Activated CD4-positive, alpha-beta T cell treated with anti-CD3 and anti-CD28 coated beads for 36 hours (primary cell): ENCODE results near the gene RXFP2. TPM values are rescaled to one million over a fixed set of nuclear protein-coding genes. Genes with fewer than 3 reads are reported as not detected.

Experiments
- ATAC-seq: fragments of 200-7000 bp; cut with Tn5 transposase; one replicate; pipeline ENCODE4 v1.10.0; 2021; ENCODE audit warnings: mild to moderate bottlenecking, moderate library complexity
- CTCF ChIA-PET: fragments of 350-600 bp; sonication (Branson Sonifier 250); formaldehyde crosslinking; loops from one replicate; lab custom pipeline; 2021; ENCODE audit warnings: antibody characterized with exemption; lab: Charles Lee
- POLR2A ChIA-PET: fragments of 350-600 bp; sonication (Branson Sonifier 250); formaldehyde crosslinking; loops from one replicate; lab custom pipeline; 2021; ENCODE audit warnings: antibody characterized with exemption, inconsistent platforms; lab: Charles Lee
- DNase-seq: peaks from one replicate; pipeline ENCODE4 v3.0.0-alpha.2; 2020
- H3K27ac Mint-ChIP-seq: one replicate; pipeline ENCODE4 v1.8.0; 2021; ENCODE audit warnings: mixed read lengths
- H3K27me3 Mint-ChIP-seq: one replicate; pipeline ENCODE4 v1.8.0; 2021; ENCODE audit warnings: mixed read lengths
- H3K36me3 Mint-ChIP-seq: one replicate; pipeline ENCODE4 v1.8.0; 2021; ENCODE audit warnings: low read depth, mixed read lengths
- H3K4me1 Mint-ChIP-seq: one replicate; pipeline ENCODE4 v1.8.0; 2021; ENCODE audit warnings: mixed read lengths
- H3K4me3 Mint-ChIP-seq: one replicate; pipeline ENCODE4 v1.8.0; 2021; ENCODE audit warnings: mild to moderate bottlenecking, moderate library complexity, mixed read lengths
- H3K9me3 Mint-ChIP-seq: one replicate; pipeline ENCODE4 v1.8.0; 2021; ENCODE audit warnings: low read depth, mixed read lengths
- intact Hi-C, 2 experiments: fragments of 100-400 bp; cut with DNase I in 1 of 2; cut with micrococcal nuclease in 1 of 2; formaldehyde crosslinking; loops; one replicate each; pipeline versions ENCODE4 v1.14.2 to v1.15.1; 2022 to 2024; cut with DNase I, micrococcal nuclease
- total RNA-seq, 2 experiments: library from RNA; stranded (reverse); gene quantifications; one replicate each; pipeline ENCODE4 v1.2.3, GENCODE V29; 2021

RXFP2 gene
- total RNA-seq, 2 experiments from 2014 or later: not detected

DNA sequence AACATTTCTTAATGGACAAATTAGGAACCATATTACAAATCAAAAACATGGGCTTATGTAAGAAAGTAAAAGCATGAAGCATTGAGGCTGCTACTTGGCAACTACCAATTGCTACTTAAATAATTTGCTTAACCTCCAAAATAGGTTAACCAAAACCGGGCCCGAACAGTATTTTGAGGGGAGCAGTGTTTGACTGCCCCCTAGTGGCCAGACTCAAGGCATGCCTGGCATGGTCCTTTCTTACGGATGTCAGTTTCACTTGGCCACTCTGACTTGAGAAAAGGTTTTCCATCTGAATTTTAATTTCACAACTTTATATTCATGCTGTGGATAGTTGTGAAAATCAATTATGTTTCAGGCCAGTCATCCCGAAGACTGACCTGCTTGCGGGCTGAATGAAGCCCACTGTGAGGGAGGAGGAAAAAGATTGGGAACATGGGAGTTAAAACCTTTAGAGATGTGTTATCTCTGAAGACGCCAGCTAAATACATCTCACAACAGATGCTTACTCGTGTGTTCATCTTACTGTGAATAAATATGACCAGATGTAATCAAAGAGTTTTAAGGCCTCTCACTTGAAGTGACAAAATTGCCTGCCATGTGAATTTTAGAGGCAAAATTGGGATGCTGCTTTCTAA lies 2.9 kb downstream of the RXFP2 start:
- Mint-ChIP-seq H3K4me3 (no peak overlapping the region), H3K9me3 (no peaks in the 10 kb centered on the region), H3K27me3 (peaks cover 4% of the 10 kb centered on the region), H3K27ac (no peak overlapping the region), H3K36me3 (no peaks in the 10 kb centered on the region), H3K4me1 (peaks cover 2% of the 10 kb centered on the region)
- ChIA-PET CTCF (interaction anchor here (0.6 to 2.3 kb wide), 5 partner anchors 16 to 506 kb away, joined by 3 to 12 read pairs (median 4); no protein-coding TSS in a partner anchor), POLR2A (no interaction called here)
- DNase-seq (peak; percentile 81), ATAC-seq (peak; percentile 66)
- intact Hi-C loops: loop anchor here (1.0 kb wide), 2 partner anchors 311 to 506 kb away; no protein-coding TSS in a partner anchor

DNA sequence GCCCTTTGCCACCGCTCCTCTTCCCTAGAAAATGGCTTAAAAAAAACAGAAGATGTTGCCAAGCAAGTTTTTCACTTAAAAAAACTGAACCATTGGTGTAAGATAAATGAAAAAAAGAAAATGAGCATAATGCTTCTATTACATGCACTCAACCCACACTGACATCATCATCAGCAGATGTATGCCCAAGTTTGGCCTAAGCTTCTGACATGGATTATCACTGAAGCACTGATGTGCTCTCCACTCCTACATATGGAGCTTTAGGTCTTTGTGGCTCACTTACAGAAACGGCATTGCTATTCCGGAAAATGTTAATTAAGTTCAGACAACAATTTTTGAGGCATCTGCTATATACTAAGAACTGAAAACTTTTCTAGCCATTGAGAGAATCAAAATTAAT lies 8.0 kb downstream of the RXFP2 start:
- Mint-ChIP-seq H3K4me3 (no peak overlapping the region), H3K4me1 (peaks cover under 1% of the 10 kb centered on the region), H3K27me3 (peaks cover 7% of the 10 kb centered on the region), H3K27ac (no peak overlapping the region), H3K36me3 (no peaks in the 10 kb centered on the region), H3K9me3 (no peaks in the 10 kb centered on the region)
- CTCF ChIA-PET: interaction anchor here (1.0 to 1.2 kb wide), 2 partner anchors 159 to 318 kb away, joined by 3 read pairs; no protein-coding TSS in a partner anchor
- POLR2A ChIA-PET: no interaction called here
- DNase-seq (no peak), ATAC-seq (no peak)
- intact Hi-C loops: no loop called here

GRCh38 chr13:31747966-31748365 lies 8.6 kb downstream of the RXFP2 start:
- H3K36me3 Mint-ChIP-seq: no peaks in the 10 kb centered on the region
- H3K27me3 Mint-ChIP-seq: peaks cover 6% of the 10 kb centered on the region
- no peak overlapping the region for H3K4me3 Mint-ChIP-seq
- DNase-seq (no peak), ATAC-seq (no peak)
- H3K9me3 Mint-ChIP-seq: no peaks in the 10 kb centered on the region
- H3K4me1 Mint-ChIP-seq: no peaks in the 10 kb centered on the region
- intact Hi-C loops: no loop called here
- CTCF ChIA-PET: interaction anchor here (1.0 to 1.2 kb wide), 2 partner anchors 158 to 319 kb away, joined by 3 read pairs; no protein-coding TSS in a partner anchor
- POLR2A ChIA-PET: no interaction called here
- H3K27ac Mint-ChIP-seq: no peak overlapping the region

DNA sequence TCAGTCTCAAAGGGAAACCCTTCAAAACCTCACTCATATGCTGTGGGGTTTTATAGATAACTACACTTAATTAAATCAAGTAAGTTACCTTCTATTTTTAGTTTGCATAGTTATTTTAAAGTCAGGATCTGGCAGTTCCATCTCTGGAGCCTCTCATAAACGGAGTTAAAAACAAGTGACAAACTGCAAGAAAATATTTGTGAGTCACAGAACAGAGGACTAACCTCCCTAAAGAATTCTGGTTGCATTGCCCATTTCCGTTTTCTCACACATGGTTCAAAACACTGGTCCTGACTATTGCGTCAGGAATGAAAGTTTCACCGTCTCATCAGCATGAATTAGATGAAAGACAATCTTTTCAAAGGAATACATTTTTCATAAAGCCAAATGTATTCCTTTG lies 10.6 kb downstream of the RXFP2 start:
- ChIA-PET POLR2A (no interaction called here), CTCF (interaction anchor here (1.1 kb wide), 1 partner anchor 9 kb away, joined by 3 read pairs; no protein-coding TSS in a partner anchor)
- H3K9me3 Mint-ChIP-seq: no peaks in the 10 kb centered on the region
- H3K27me3 Mint-ChIP-seq: peaks cover 6% of the 10 kb centered on the region
- DNase-seq (no peak), ATAC-seq (no peak)
- H3K27ac Mint-ChIP-seq: no peak overlapping the region
- H3K4me1 Mint-ChIP-seq: no peaks in the 10 kb centered on the region
- H3K36me3 Mint-ChIP-seq: no peaks in the 10 kb centered on the region
- H3K4me3 Mint-ChIP-seq: no peak overlapping the region
- intact Hi-C loops: no loop called here

DNA sequence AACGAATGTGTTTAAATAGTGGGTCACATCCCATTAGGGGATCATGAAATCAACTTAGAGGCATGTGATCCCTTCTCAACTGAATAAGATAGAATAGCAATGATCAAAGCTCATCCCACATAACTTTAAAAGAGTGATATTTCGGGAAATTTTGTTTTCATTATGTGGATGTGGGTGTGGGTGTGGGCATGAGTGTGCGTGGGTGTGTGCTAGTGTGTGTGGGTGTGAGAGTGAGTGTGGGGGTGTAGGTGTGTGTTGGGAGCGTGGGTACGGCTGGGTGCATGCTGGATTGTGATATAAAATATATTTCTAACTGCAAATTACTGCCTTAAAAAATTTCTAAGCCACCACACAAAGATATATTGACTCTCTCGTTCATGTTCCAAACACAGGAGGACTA lies 15.9 kb downstream of the RXFP2 start:
- H3K4me1 Mint-ChIP-seq: no peaks in the 10 kb centered on the region
- intact Hi-C loops: no loop called here
- DNase-seq: no peak
- no peaks in the 10 kb centered on the region for H3K36me3 Mint-ChIP-seq
- no peaks in the 10 kb centered on the region for H3K9me3 Mint-ChIP-seq
- POLR2A ChIA-PET: no interaction called here
- peaks cover 6% of the 10 kb centered on the region for H3K27me3 Mint-ChIP-seq
- CTCF ChIA-PET: interaction anchor here (1.6 kb wide), 1 partner anchor 11 kb away, joined by 3 read pairs; no protein-coding TSS in a partner anchor
- no peak for ATAC-seq
- no peak overlapping the region for H3K27ac Mint-ChIP-seq
- H3K4me3 Mint-ChIP-seq: no peak overlapping the region

DNA sequence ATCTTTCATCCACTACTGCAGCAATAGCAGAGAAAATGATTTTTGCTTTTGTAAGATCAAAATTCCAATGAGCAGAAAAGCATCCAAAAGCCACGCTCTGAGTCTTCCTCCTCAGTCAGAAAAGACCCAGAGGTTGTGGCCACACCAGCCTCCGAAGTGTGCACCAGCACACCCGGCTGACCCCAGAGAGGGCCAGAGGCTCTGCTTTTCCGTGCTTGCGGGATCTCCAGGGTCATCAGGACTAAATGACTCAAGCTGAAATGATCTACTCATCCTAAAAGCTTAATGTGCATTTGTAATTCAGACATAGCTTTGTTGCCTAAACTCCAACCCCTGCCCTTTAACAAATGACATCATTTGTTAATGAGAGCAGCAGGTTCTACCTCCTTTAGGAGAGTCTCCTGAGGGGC lies 16.5 kb downstream of the RXFP2 start:
- DNase-seq (no peak), ATAC-seq (no peak)
- Mint-ChIP-seq H3K27me3 (peaks cover 2% of the 10 kb centered on the region), H3K4me3 (no peak overlapping the region), H3K27ac (no peak overlapping the region), H3K36me3 (no peaks in the 10 kb centered on the region), H3K9me3 (no peaks in the 10 kb centered on the region), H3K4me1 (no peaks in the 10 kb centered on the region)
- ChIA-PET CTCF (interaction anchor here (1.6 kb wide), 1 partner anchor 12 kb away, joined by 3 read pairs; no protein-coding TSS in a partner anchor), POLR2A (no interaction called here)
- intact Hi-C loops: no loop called here

GRCh38 chr13:31756346-31756745 lies 17.0 kb downstream of the RXFP2 start:
- ChIA-PET CTCF (no interaction called here), POLR2A (no interaction called here)
- no peaks in the 10 kb centered on the region for H3K4me1 Mint-ChIP-seq
- DNase-seq (no peak), ATAC-seq (no peak)
- no peaks in the 10 kb centered on the region for H3K36me3 Mint-ChIP-seq
- H3K4me3 Mint-ChIP-seq: no peak overlapping the region
- H3K9me3 Mint-ChIP-seq: no peaks in the 10 kb centered on the region
- no peak overlapping the region for H3K27ac Mint-ChIP-seq
- H3K27me3 Mint-ChIP-seq: peaks cover 2% of the 10 kb centered on the region
- intact Hi-C loops: no loop called here

DNA sequence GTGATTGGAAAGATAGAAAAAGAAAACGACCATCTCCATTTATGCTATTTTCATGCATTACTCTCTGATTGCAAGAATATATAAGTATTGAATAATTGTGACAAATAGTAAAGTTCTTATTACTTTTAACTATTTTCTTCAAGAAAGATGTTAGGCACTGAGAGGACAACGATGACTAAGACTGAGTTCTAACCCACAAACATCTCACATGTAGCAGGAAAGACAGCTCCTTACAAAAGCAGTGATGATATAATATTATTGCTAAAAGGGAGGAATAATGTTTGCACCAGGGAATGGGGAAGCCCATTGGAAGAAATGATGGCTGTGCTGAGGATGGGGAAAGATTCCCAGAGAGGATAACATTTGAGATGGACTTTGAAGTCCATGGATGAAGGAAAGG lies 22.6 kb downstream of the RXFP2 start:
- no peaks in the 10 kb centered on the region for H3K4me1 Mint-ChIP-seq
- H3K27me3 Mint-ChIP-seq: peaks cover 2% of the 10 kb centered on the region
- H3K27ac Mint-ChIP-seq: no peak overlapping the region
- intact Hi-C loops: no loop called here
- no peaks in the 10 kb centered on the region for H3K36me3 Mint-ChIP-seq
- no peak overlapping the region for H3K4me3 Mint-ChIP-seq
- POLR2A ChIA-PET: no interaction called here
- ATAC-seq (no peak), DNase-seq (no peak)
- no peaks in the 10 kb centered on the region for H3K9me3 Mint-ChIP-seq
- CTCF ChIA-PET: no interaction called here

GRCh38 chr13:31764556-31764955 lies 25.2 kb downstream of the RXFP2 start:
- intact Hi-C loops: no loop called here
- ATAC-seq: no peak
- no peaks in the 10 kb centered on the region for H3K36me3 Mint-ChIP-seq
- ChIA-PET POLR2A (no interaction called here), CTCF (interaction anchor here (0.6 kb wide), 2 partner anchors 145 to 389 kb away, joined by 3 to 6 read pairs; no protein-coding TSS in a partner anchor)
- H3K9me3 Mint-ChIP-seq: no peaks in the 10 kb centered on the region
- H3K27ac Mint-ChIP-seq: no peak overlapping the region
- no peaks in the 10 kb centered on the region for H3K4me1 Mint-ChIP-seq
- no peak for DNase-seq
- H3K27me3 Mint-ChIP-seq: peaks cover 2% of the 10 kb centered on the region
- no peak overlapping the region for H3K4me3 Mint-ChIP-seq

- H3K36me3 Mint-ChIP-seq: no peaks in the 10 kb centered on the region
- intact Hi-C loops: no loop called here
- ChIA-PET POLR2A (no interaction called here), CTCF (interaction anchor here (0.6 kb wide), 1 partner anchor 390 kb away, joined by 3 read pairs; no protein-coding TSS in a partner anchor)
- no peaks in the 10 kb centered on the region for H3K4me1 Mint-ChIP-seq
- H3K27me3 Mint-ChIP-seq: peaks cover 2% of the 10 kb centered on the region
- ATAC-seq (no peak), DNase-seq (no peak)
- H3K4me3 Mint-ChIP-seq: no peak overlapping the region
- no peak overlapping the region for H3K27ac Mint-ChIP-seq
- no peaks in the 10 kb centered on the region for H3K9me3 Mint-ChIP-seq
Measured at GRCh38 chr13:31765138-31765785, 25.9 kb downstream of the RXFP2 start.

DNA sequence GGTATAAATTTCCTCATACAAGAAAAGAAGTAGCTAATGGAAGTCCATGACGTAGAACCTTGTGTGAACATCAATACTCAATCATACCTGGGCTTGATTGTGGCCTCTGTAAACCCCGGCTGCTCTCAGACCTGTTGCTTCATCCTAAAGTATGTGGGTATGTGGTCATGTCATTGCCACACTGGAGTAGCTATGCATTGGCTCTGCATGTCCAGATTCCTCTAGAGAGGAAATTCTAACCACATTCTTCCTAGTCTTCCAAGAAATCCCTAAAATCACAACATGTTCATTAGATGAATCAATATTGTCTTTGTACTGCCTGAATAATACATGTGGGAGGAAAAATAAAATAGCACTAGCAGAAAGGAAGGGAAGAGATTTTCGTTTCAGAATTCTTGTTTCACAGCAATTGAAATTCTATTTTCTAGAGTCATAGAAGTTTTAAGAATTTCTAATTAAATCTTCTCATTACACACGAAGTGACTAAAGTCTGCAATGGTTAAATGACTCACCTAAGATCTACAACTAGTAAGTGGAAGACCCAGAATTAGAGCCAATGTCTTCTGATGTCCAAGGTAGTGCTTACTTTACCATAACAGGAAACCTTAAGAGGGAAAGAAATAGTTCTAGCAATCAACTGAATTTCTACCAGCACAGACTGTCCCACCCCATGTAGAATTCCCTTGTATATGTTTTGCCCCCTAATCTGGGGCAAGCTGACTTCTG lies 28.0 kb downstream of the RXFP2 start:
- peaks cover 2% of the 10 kb centered on the region for H3K27me3 Mint-ChIP-seq
- DNase-seq: no peak
- CTCF ChIA-PET: no interaction called here
- H3K36me3 Mint-ChIP-seq: no peaks in the 10 kb centered on the region
- no peak overlapping the region for H3K4me3 Mint-ChIP-seq
- no peak for ATAC-seq
- POLR2A ChIA-PET: no interaction called here
- intact Hi-C loops: no loop called here
- H3K4me1 Mint-ChIP-seq: no peaks in the 10 kb centered on the region
- no peaks in the 10 kb centered on the region for H3K9me3 Mint-ChIP-seq
- no peak overlapping the region for H3K27ac Mint-ChIP-seq
